Retina (tissue), 1 donor: ENCODE results near the gene TBC1D3B.
"Not testable (repeated sequence)": the region's sequence is repeated elsewhere in the genome, so short reads cannot be mapped to it uniquely, and the experiment has no call there.

Source experiments
- DNase-seq: peaks from one replicate; pipeline ENCODE4 v3.0.0-alpha.2; 2016

Gene TBC1D3B

DNA sequence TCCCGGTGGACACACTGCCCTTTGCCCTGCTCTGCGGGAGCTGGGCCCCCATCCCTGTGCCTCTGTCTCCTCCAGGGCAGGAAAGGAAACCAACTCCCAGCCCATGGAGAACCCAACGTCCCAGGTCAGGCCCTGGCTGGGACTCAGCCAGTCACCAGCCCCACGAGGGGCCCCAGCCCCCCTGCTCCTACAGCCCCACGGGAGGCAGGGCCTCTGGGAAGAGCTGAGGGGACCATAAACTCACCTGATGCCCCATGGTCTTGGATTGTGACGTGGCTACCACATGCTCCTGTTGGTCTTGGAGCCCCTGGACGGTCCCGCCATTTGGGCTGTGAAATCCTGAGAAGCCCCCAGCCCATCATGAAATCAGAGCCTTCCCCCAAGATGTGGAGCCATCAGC is 7.6 kb downstream of the TBC1D3B start:
- not testable (repeated sequence) for DNase-seq

GRCh38 chr17:36153895-36154610 is 22.4 kb downstream of the TBC1D3B start:
- DNase-seq, result no peak

DNA sequence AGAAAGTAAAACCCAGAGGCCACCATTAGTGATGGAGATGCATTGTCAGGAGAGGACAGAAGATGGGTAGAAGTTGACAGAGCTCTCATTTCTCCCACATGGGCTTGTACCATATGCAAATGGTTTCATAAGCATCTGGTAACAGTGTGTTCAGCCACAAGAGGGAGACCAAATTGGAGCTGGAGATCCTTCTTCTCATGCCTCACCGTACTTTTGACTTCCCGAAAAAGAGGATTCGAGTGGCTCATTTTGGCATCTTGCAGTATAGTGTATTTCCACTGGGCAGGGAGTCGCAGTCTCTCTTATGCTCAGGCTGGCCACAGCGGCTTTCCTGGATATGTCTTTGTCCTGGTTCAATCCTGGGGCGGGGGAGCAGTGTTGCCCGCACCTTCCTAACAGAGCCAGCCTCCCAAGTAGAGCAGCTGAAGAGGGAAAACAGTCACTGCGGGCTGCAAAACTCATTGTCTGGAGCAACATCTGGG is 23.8 kb downstream of the TBC1D3B start:
- no peak for DNase-seq

- no peak for DNase-seq
These were observed 24.4 kb downstream of the TBC1D3B start for GRCh38 chr17:36151891-36152638.

DNA sequence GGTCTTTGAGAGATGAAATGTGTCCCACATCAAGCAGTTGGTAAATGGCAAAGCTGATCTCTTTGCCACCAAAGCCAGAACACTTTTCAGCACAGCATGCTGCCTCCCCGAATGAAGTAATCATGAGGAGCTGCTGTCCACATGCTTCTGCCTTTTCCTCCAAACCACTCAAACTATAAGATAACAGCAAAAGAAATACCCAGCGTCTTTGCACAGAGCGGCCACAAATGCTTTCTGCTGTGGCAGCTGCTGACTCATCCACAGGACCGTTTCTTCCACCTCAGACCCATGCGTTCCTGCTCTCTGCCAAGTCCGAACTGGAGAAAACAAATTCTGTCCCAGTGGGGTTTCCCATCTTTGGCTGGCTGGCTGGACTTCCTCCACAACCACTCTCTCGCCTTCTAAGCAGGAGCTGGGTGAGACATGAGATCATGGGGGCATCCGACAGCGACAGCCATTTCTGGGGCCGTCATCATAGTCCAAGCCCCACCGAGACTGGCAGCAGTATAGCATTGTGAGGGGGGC is 27.1 kb downstream of the TBC1D3B start:
- DNase-seq, result peak; percentile 7

DNA sequence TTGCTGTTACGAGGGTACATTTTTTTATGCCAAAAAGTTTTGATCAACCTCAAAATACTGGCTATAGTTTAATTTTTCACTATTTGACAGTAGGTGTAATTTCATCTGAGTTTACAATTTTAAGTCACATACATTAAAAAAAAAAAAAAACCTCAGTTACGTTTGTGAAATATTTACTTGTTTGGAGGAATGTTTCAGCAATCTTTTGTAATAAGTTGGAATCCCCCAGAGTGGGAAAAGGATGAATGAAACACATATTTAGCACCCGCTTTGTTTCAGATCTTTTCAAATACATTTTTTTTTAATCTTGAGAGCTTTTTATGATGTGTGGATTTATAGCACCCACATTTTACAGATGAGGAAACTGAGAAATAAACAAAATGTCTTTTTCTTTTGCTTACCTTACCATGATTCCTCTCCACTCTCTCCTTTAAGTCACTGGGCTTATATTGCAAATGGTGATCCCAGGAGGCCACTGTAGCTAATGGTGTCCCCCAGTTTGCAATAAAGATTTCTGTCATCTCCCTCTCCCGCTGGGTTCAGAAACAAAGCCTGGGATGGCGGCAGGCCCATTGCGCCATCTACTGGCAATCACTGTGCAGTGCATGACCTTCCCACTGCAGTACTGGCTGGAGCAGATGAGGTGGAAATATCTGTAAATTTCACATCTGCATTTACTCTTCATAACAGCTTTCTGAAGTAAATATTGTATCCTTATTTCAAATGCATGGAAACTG is 27.7 kb downstream of the TBC1D3B start:
- DNase-seq, result peak; percentile 88

DNA sequence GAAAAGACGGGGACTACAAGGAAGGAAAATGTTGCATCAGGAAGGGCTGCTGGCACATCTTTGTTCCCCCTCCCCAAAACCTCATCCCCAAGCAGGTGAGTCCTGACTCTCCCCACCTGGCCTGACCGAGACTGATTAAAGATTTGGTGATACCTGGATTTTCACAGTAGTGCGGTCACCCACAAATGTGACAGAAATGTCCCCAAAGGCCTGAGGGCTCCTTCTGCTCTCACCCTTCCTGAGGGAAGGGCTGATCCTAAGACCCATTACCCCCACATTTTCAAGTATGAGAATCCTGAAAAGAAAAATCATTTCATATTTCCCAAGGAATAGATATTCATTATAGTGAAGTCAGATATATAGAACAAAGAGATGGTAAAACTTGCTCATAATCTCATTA is 28.8 kb downstream of the TBC1D3B start:
- no peak for DNase-seq

GRCh38 chr17:36144981-36145729 is 31.3 kb downstream of the TBC1D3B start:
- no peak for DNase-seq

- DNase-seq, result no peak
These were observed 32.4 kb downstream of the TBC1D3B start for GRCh38 chr17:36144014-36144413.

GRCh38 chr17:36142806-36143205 is 33.6 kb downstream of the TBC1D3B start:
- DNase-seq, result no peak

DNA sequence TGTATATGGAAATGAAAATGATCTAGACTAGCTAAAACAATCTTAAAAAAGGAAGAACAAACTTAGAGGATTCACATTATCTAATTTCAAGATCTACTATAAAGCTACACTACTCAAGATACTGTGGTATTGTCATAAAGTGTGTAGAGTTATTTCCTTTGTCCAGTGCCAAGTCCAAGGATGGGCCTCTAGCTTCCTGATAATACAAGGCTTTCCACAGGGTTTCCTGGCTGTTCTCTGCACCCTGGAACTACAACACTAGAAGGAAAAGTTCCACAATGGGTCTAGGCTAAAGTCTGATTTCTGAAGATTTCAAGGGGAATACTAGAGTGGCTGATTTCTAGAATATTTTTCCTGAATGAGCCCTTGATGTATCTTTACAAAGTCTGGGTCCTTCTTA is 34.2 kb downstream of the TBC1D3B start:
- DNase-seq, result no peak

- DNase-seq, result no peak
These were observed 40.0 kb downstream of the TBC1D3B start for GRCh38 chr17:36136439-36136838.

DNA sequence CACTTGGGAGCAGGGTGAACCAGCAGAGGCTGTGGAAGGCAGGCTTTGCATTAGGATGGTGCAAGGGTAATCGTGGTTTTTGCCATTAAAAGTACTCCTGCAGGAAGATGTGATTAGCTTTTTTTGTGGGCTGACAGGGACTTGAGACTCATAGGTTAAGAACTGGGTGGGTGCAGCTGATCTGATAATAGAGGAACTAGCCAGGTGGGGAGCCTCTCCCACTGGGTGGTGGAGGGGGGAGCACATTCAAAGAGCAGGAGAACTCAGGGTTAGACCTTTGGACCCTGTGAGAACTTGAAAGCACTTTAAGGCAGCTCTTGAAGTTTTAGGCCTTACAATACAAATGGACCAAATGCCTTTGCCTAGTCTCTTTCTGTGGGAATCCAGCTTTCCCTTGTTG is 40.4 kb downstream of the TBC1D3B start:
- no peak for DNase-seq

DNA sequence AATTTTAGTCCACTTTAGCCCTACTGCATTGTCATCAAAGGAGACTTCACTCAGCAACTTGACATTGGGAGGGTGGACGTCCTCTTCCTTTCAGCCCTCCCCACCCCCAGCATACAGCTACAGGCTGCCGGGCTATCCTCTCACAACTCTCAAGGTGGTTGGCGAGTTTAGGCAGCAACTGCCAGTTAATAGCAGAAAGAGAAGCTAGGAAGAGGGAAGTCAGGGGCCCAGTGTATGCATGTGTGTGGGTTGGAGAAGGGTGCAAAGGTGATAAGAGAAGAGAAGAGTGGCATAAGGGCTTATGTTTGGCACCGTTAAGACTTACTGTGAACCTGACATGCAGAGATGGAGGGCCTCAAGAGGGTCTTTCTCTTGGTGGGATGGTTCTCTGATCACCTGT is 41.0 kb downstream of the TBC1D3B start:
- DNase-seq, result no peak

- no peak for DNase-seq
These were observed 42.7 kb downstream of the TBC1D3B start for GRCh38 chr17:36133602-36134236.

DNA sequence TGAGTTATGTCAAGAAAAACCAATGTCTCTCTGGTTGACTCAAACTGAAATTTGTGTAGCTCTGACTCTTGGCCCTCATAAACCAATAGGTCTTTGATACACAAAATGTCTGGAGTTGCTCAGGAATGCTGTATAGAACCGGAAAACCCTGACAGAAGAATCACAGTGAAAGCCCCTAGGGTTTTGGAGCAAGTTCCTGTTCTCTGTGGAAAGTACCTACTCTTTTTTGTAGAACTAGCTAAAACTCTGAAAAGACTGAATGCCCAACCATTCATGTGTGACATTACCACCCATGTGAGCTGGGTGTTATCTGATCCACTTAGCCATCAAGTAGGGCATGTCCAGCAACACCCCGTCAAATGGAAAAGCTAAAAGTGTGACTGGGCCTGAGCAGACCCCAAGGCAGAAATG is 44.0 kb downstream of the TBC1D3B start:
- no peak for DNase-seq

- DNase-seq, result no peak
These were observed 44.5 kb downstream of the TBC1D3B start for GRCh38 chr17:36131931-36132330.

DNA sequence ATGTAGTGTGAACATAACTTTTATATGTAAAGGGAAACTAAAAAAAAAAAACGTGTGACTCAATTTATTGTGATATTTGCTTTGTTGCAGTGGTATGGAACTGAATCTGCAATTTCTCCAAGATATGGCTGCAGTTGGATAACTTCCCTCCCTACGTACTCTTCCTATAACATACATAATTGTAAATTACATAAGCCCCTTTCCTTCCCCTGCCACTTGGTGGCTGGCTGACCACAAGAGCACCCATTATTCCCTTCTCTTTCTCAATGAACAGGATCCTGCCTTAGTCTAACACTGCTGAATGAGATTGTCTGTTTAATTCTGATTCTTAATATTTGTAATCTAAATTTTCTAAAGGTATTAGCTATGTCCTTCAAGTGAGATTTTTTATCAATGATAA is 45.0 kb downstream of the TBC1D3B start:
- no peak for DNase-seq

DNA sequence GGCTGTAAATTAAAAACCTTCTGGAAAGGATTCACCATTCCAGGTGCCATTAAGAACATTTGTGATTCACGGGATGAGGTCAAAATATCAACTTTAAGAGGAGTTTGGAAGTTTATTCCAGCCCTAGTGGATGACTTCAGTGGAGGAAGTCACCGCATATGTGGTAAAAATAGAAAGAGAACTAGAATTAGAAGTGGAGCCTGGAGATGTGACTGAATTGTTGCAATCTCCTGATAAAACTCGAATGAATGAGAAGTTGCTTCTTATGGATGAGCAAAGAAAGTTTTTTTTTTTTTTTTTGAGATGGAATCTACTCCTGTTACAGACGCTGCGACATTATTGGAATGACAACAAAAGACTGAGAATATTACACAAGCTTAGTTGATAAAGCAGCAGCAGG is 46.1 kb downstream of the TBC1D3B start:
- DNase-seq, result no peak

GRCh38 chr17:36129616-36130015 is 46.8 kb downstream of the TBC1D3B start:
- DNase-seq, result no peak

DNA sequence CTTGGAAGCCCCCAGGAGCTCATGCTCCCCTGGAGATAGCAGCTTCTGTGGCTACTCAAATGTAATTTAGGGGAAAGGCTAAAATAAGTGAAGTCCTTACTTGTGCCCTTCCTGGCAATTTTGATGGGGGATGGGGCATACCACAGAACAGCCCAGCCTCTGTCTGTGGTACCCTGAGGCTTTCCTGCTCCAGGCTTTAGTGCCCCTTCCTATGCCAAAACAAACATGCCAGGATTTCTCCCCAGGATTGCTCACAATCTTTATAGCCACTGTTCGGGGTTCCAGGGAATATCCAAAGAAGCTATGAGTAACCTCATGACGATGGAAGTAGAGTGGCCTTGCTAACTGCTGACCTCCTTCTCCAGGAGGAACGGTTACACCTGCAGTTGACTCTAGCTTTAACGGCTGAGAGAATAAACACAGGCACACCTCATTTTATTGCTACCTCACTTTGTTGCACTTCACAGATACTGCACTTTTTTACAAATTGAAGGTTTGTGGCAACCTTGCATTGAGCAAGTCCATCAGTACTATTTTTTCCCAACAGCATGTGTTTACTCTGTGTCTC is 47.9 kb downstream of the TBC1D3B start:
- no peak for DNase-seq

GRCh38 chr17:36127911-36128310 is 48.5 kb downstream of the TBC1D3B start:
- no peak for DNase-seq
